Measurements from ENCODE around the gene CPT1A.

- TF ChIP-seq EZH2 (IDR thresholded peaks at IDR 0.05; ENCODE audit: insufficient read depth, poor library complexity, severe bottlenecking) (no peak), EZH2phosphoT487 (IDR thresholded peaks at IDR 0.05; ENCODE audit: insufficient read depth, low read depth) (no peak)
Observed at GRCh38 chr11:68784653-68785052, 57.1 kb downstream of the CPT1A start.
